HG03439 (cell line): ENCODE data around the gene CDC42EP1.

ENCODE experiments used
- ATAC-seq: cut with Tn5 transposase; IDR thresholded peaks from one replicate; pipeline ENCODE4 v1.9.1; 2021; ENCODE audit warnings: mild to moderate bottlenecking, moderate library complexity; ENCODE audit not compliant: unreplicated experiment

CDC42EP1 gene

GRCh38 chr22:37559521-37559900, 769 bp upstream of the CDC42EP1 start:
- ATAC-seq: no peak

- no peak for ATAC-seq
Measured at GRCh38 chr22:37560608-37561211, 430 bp downstream of the CDC42EP1 start.

- no peak for ATAC-seq
Measured at GRCh38 chr22:37561212-37562048, 1.1 kb downstream of the CDC42EP1 start.

GRCh38 chr22:37562049-37562875, 2.0 kb downstream of the CDC42EP1 start:
- no peak for ATAC-seq

- ATAC-seq: no peak
Measured at GRCh38 chr22:37563153-37564081, 3.1 kb downstream of the CDC42EP1 start.

GRCh38 chr22:37564111-37564711, 3.9 kb downstream of the CDC42EP1 start:
- no peak for ATAC-seq

- no peak for ATAC-seq
Measured at GRCh38 chr22:37565830-37566229, 5.5 kb downstream of the CDC42EP1 start.

- ATAC-seq: no peak
Measured at GRCh38 chr22:37566329-37566837, 6.1 kb downstream of the CDC42EP1 start.

- peak; percentile 77 for ATAC-seq
Measured at GRCh38 chr22:37566903-37567798, 6.9 kb downstream of the CDC42EP1 start.

- ATAC-seq: no peak
Measured at GRCh38 chr22:37568012-37568411, 7.7 kb downstream of the CDC42EP1 start.

- ATAC-seq: no peak
Measured at GRCh38 chr22:37568448-37569008, 8.2 kb downstream of the CDC42EP1 start.

- ATAC-seq: no peak
Measured at GRCh38 chr22:37569009-37569920, 9.0 kb downstream of the CDC42EP1 start.

GRCh38 chr22:37569921-37570660, 9.8 kb downstream of the CDC42EP1 start:
- ATAC-seq: no peak

- ATAC-seq: no peak
Measured at GRCh38 chr22:37570661-37570976, 10.3 kb downstream of the CDC42EP1 start.

- no peak for ATAC-seq
Measured at GRCh38 chr22:37571258-37571991, 11.1 kb downstream of the CDC42EP1 start.

- no peak for ATAC-seq
Measured at GRCh38 chr22:37571992-37572373, 11.7 kb downstream of the CDC42EP1 start.
